ENCODE data around the gene KIRREL3.

DNA sequence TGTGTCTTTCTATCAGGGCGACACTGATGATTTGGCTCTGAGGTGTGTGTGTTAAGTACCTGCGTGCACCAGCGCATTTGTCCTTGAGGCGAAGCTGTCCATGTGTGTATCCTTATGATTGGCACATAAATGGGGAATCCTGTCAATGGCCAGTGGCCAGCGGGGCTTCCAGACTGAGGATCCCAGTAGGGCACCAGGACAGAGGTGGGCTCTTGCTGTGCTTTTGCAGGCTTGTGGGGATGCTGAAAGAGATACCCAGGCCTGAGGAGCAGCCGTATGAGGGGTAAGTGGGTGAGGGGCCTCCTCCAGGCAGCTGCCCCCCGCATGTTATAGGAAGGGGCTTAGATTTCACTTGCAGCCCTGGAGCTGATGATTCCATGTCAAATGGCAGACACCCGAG, 488.3 kb downstream of the KIRREL3 start:
- TF ChIP-seq, protein P1, sequence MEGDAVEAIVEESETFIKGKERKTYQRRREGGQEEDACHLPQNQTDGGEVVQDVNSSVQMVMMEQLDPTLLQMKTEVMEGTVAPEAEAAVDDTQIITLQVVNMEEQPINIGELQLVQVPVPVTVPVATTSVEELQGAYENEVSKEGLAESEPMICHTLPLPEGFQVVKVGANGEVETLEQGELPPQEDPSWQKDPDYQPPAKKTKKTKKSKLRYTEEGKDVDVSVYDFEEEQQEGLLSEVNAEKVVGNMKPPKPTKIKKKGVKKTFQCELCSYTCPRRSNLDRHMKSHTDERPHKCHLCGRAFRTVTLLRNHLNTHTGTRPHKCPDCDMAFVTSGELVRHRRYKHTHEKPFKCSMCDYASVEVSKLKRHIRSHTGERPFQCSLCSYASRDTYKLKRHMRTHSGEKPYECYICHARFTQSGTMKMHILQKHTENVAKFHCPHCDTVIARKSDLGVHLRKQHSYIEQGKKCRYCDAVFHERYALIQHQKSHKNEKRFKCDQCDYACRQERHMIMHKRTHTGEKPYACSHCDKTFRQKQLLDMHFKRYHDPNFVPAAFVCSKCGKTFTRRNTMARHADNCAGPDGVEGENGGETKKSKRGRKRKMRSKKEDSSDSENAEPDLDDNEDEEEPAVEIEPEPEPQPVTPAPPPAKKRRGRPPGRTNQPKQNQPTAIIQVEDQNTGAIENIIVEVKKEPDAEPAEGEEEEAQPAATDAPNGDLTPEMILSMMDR (conservative IDR thresholded peaks at IDR 0.05; ENCODE audit: low read depth, low read length), result no peak
- TF ChIP-seq EZH2 (IDR thresholded peaks at IDR 0.05; ENCODE audit: low read length, unreplicated experiment), result no peak

Measured in PC-3 (cell line).